ENCODE data around the gene COP1. TPM values are rescaled to one million over a fixed set of nuclear protein-coding genes. Genes with fewer than 3 reads are reported as not detected.

Gene COP1
- total RNA-seq, 1 experiment from 2014 or later = 71.0 TPM

DNA sequence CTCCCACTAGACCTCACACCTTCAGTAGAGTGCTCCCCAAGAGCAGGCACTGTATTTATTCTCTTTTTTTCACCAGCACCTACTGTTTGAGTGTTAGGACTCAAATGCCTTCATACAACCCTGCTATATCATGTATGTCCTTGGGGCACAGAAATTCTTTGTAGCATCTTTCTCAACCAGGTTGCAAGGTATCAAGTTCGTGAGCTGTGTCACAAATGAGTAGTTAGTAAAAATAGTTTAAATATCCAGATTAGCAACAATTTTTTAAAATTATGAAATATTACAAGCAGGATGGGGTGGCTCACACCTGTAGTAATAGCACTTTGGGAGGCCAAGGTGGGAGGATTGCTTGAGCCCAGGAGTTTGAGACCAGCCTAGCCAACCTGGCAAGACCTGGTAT, 311.1 kb downstream of the COP1 start:
- Histone ChIP-seq H3K36me3 (ENCODE audit: insufficient read depth, low read length) (no peaks in the 10 kb centered on the region), H2AFZ (ENCODE audit: low read length) (no peak overlapping the region), H3K9me3 (ENCODE audit: low read length) (no peaks in the 10 kb centered on the region), H3K79me2 (ENCODE audit: low read length) (no peaks in the 10 kb centered on the region), H3K9me2 (replicated peaks; ENCODE audit: insufficient read depth, low read length) (no peaks in the 10 kb centered on the region), H3K4me2 (ENCODE audit: low read depth, low read length, poor library complexity, severe bottlenecking) (no peak overlapping the region), H3K9ac (ENCODE audit: low read length) (no peak overlapping the region), H3K27ac (ENCODE audit: low read length) (no peak overlapping the region), H3K4me3 (ENCODE audit: low read length) (no peak overlapping the region), H4K20me1 (ENCODE audit: insufficient read depth, low read depth, low read length) (no peaks in the 10 kb centered on the region), H3K27me3 (ENCODE audit: low read length) (no peaks in the 10 kb centered on the region), H3K4me1 (ENCODE audit: low read length) (no peaks in the 10 kb centered on the region)
- no peak for DNase-seq

Small RNA genes within 50 kb of the gene (small RNA-seq; reads per million reads assigned to genes)
- not detected for gene RF00066
- gene RNU2-12P = not detected
- 0.87 reads per million, percentile 25 among the genes with 10 or more reads in this experiment for gene RPS29P5
- 4.9 reads per million, percentile 79 among the genes with 10 or more reads in this experiment for gene SCARNA3

All from Karpas-422 (cell line).